Liver (tissue), 9 donors: ENCODE measurements around the gene COX15. TPM values are rescaled to one million over a fixed set of nuclear protein-coding genes. Genes with fewer than 3 reads are reported as not detected.

Experiments
- DNase-seq: peaks from one replicate; pipeline ENCODE4 v3.0.0-alpha.2; 2017; ENCODE audit warnings: low spot score
- H3K27ac ChIP-seq, 2 donors: one replicate each; pipeline ENCODE4 v1.7.0; 2013; ENCODE audit warnings: inconsistent platforms in 2 of 2, low read length in 2 of 2, control low read depth in 1 of 2, low read depth in 1 of 2, mild to moderate bottlenecking in 1 of 2
- H3K27me3 ChIP-seq, 4 donors: one replicate each; pipeline versions ENCODE4 v1.6.1 to v1.7.0; 2013; ENCODE audit warnings: low read length in 3 of 4, inconsistent platforms in 1 of 4, mild to moderate bottlenecking in 1 of 4, moderate library complexity in 1 of 4; ENCODE audit not compliant: control insufficient read depth in 4 of 4, insufficient read depth in 4 of 4
- H3K36me3 ChIP-seq, 4 donors: one replicate each; pipeline versions ENCODE4 v1.6.1 to v1.7.0; 2013; ENCODE audit warnings: low read length in 3 of 4, mild to moderate bottlenecking in 3 of 4, low read depth in 1 of 4, moderate library complexity in 1 of 4; ENCODE audit not compliant: control insufficient read depth in 4 of 4, insufficient read depth in 3 of 4
- H3K4me1 ChIP-seq, 4 donors: one replicate each; pipeline versions ENCODE4 v1.6.1 to v1.7.0; 2013; ENCODE audit warnings: low read length in 3 of 4, mild to moderate bottlenecking in 3 of 4, moderate library complexity in 1 of 4; ENCODE audit not compliant: control insufficient read depth in 4 of 4, insufficient read depth in 4 of 4
- H3K4me3 ChIP-seq, 3 donors: one replicate each; pipeline versions ENCODE4 v1.6.1 to v1.7.0; 2013; ENCODE audit warnings: low read length in 3 of 3, control low read depth in 1 of 3, low read depth in 1 of 3, mild to moderate bottlenecking in 1 of 3
- H3K9ac ChIP-seq, 2 donors: one replicate each; pipeline ENCODE4 v1.7.0; 2013; ENCODE audit warnings: low read length in 2 of 2, mild to moderate bottlenecking in 2 of 2, moderate library complexity in 2 of 2, control low read depth in 1 of 2, low read depth in 1 of 2
- H3K9me3 ChIP-seq, 4 donors: one replicate each; pipeline versions ENCODE4 v1.6.1 to v1.7.0; 2013; ENCODE audit warnings: low read length in 3 of 4; ENCODE audit not compliant: control insufficient read depth in 4 of 4
- ATF3 ChIP-seq: IDR thresholded peaks from 2 replicates; pipeline ENCODE4 v1.6.1; 2016; ENCODE audit warnings: antibody characterized with exemption
- CTCF ChIP-seq: fragments of 150-350 bp; IDR thresholded peaks from 2 replicates; pipeline ENCODE4 v1.5.1; 2017; ENCODE audit warnings: improper control_type of control experiment, low read depth, low read length; ENCODE audit not compliant: missing input control
- EGR1 ChIP-seq, 2 donors: IDR thresholded peaks; 2 replicates each; pipeline ENCODE4 v1.6.1; 2016 to 2018; ENCODE audit warnings: antibody characterized with exemption in 2 of 2, low read depth in 2 of 2
- FOXA1 ChIP-seq: IDR thresholded peaks from 2 replicates; pipeline ENCODE4 v1.6.1; 2016; ENCODE audit warnings: antibody characterized with exemption
- FOXA2 ChIP-seq: IDR thresholded peaks from 2 replicates; pipeline ENCODE4 v1.6.1; 2016; ENCODE audit warnings: antibody characterized with exemption
- GABPA ChIP-seq, 2 donors: IDR thresholded peaks in 1 of 2; conservative IDR thresholded peaks in 1 of 2; 2 replicates each; pipeline ENCODE4 v1.6.1; 2016; ENCODE audit warnings: antibody characterized with exemption in 2 of 2, mild to moderate bottlenecking in 1 of 2, moderate library complexity in 1 of 2
- HNF4A ChIP-seq, 2 donors: conservative IDR thresholded peaks; 2 replicates each; pipeline ENCODE4 v1.6.1; 2016; ENCODE audit warnings: antibody characterized with exemption in 2 of 2, mild to moderate bottlenecking in 2 of 2
- HNF4G ChIP-seq: IDR thresholded peaks from 2 replicates; pipeline ENCODE4 v1.6.1; 2016; ENCODE audit warnings: antibody characterized with exemption
- JUND ChIP-seq, 2 donors: IDR thresholded peaks; 2 replicates each; pipeline ENCODE4 v1.6.1; 2016; ENCODE audit warnings: antibody characterized with exemption in 2 of 2
- MAX ChIP-seq: IDR thresholded peaks from 2 replicates; pipeline ENCODE4 v1.6.1; 2016; ENCODE audit warnings: antibody characterized with exemption
- NR2F2 ChIP-seq: IDR thresholded peaks from 2 replicates; pipeline ENCODE4 v1.6.1; 2016; ENCODE audit warnings: antibody characterized with exemption
- RAD21 ChIP-seq, 2 donors: IDR thresholded peaks; 2 replicates each; pipeline ENCODE4 v1.6.1; 2016; ENCODE audit warnings: antibody characterized with exemption in 2 of 2, mild to moderate bottlenecking in 2 of 2
- REST ChIP-seq: IDR thresholded peaks from 2 replicates; pipeline ENCODE4 v1.6.1; 2016; ENCODE audit warnings: antibody characterized with exemption, mild to moderate bottlenecking
- RXRA ChIP-seq, 2 donors: IDR thresholded peaks; 2 replicates each; pipeline ENCODE4 v1.6.1; 2017 to 2018; ENCODE audit warnings: antibody characterized with exemption in 2 of 2, mild to moderate bottlenecking in 1 of 2
- SP1 ChIP-seq: IDR thresholded peaks from 2 replicates; pipeline ENCODE4 v1.6.1; 2018; ENCODE audit warnings: antibody characterized with exemption, mild to moderate bottlenecking
- TAF1 ChIP-seq: conservative IDR thresholded peaks from 2 replicates; pipeline ENCODE4 v1.6.1; 2016; ENCODE audit warnings: antibody characterized with exemption, mild to moderate bottlenecking
- YY1 ChIP-seq: IDR thresholded peaks from 2 replicates; pipeline ENCODE4 v1.6.1; 2016; ENCODE audit warnings: antibody characterized with exemption, mild to moderate bottlenecking
- ZBTB33 ChIP-seq: IDR thresholded peaks from 2 replicates; pipeline ENCODE4 v1.6.1; 2016; ENCODE audit warnings: antibody characterized with exemption
- polyA plus RNA-seq, 2 donors: library from polyadenylated mRNA; stranded (reverse) in 1 of 2; unstranded in 1 of 2; fragments of 200-250 nt in 1 of 2; fragments of >200 nt in 1 of 2; fragmentation: Nextera tagmentation in 1 of 2; extraction: Ambion mirVana in 1 of 2; gene quantifications; one replicate each; pipeline versions ENCODE4 v1.2.1 to v1.2.3, GENCODE V29; 2013 to 2015
- total RNA-seq, 2 donors: library from RNA; depleted of rRNA; stranded (reverse); fragments of >200 nt; gene quantifications; one replicate each; pipeline ENCODE4 v1.2.3, GENCODE V29; 2014
- donor health status: healthy.
- donor health status: healthy.
- donor health status: healthy.
- donor health status: healthy.
- donor health status: healthy.

Gene COX15
- total and polyA plus RNA-seq, 4 donors: 13.4 to 25.2 (median 20.8) TPM

- no peak for TF ChIP-seq CTCF
- TF ChIP-seq FOXA1: peak; percentile 60
- TF ChIP-seq RAD21 (IDR thresholded peaks at IDR 0.05): peak; percentile 17 to 43
- peak; percentile 83 to 95 for TF ChIP-seq RXRA (IDR thresholded peaks at IDR 0.05)
- peak; percentile 52 for TF ChIP-seq YY1
- TF ChIP-seq NR2F2: no peak
- TF ChIP-seq JUND (IDR thresholded peaks at IDR 0.05): peak; percentile 99
- peak; percentile 96 for TF ChIP-seq ATF3
- peak; percentile 70 for TF ChIP-seq MAX
- peak; percentile 44 for TF ChIP-seq HNF4G
- peak; percentile 88 to 91 for TF ChIP-seq HNF4A (conservative IDR thresholded peaks at IDR 0.05)
- peak in 1 of 2 donors; percentile 38 for TF ChIP-seq GABPA (IDR thresholded peaks at IDR 0.05 in 1 of 2, conservative IDR thresholded peaks at IDR 0.05 in 1 of 2)
- TF ChIP-seq TAF1: no peak
- TF ChIP-seq REST: peak; percentile 41
- TF ChIP-seq EGR1 (IDR thresholded peaks at IDR 0.05; ENCODE audit: low read depth in 2 of 2): peak in 1 of 2 donors; percentile 27
- peak; percentile 75 for TF ChIP-seq FOXA2
- peak; percentile 92 for TF ChIP-seq SP1
- TF ChIP-seq ZBTB33: peak; percentile 64
- DNase-seq: no peak
- Histone ChIP-seq H3K27me3 (no peaks in the 10 kb centered on the region), H3K27ac (peak overlapping the region; percentile 67 to 74), H3K4me3 (no peak overlapping the region), H3K4me1 (peaks cover 11 to 39% (median 32%) of the 10 kb centered on the region in 4 donors), H3K9ac (peak overlapping the region in 1 of 2 donors; percentile 28), H3K36me3 (no peaks in the 10 kb centered on the region), H3K9me3 (no peaks in the 10 kb centered on the region)
Measured at GRCh38 chr10:99775850-99776249, 43.9 kb upstream of the COX15 start.
